Stimulated activated CD4-positive, alpha-beta T cell treated with anti-CD3 and anti-CD28 coated beads, Interleukin-4, amount 100 ng/mL, for 1 hour (primary cell): Measurements from ENCODE around the gene CD2AP.

ENCODE experiments used
- DNase-seq: peaks from one replicate; pipeline ENCODE4 v3.0.0-alpha.2; 2020

Gene CD2AP

GRCh38 chr6:47573109-47573508 lies 95.5 kb downstream of the CD2AP start:
- DNase-seq = no peak

GRCh38 chr6:47574789-47575188 lies 97.2 kb downstream of the CD2AP start:
- DNase-seq = no peak

- no peak for DNase-seq
Measured at GRCh38 chr6:47579040-47579439, 101.5 kb downstream of the CD2AP start.

- no peak for DNase-seq
Measured at GRCh38 chr6:47581591-47581990, 104.0 kb downstream of the CD2AP start.

GRCh38 chr6:47587493-47587892 lies 109.9 kb downstream of the CD2AP start:
- no peak for DNase-seq

GRCh38 chr6:47592131-47592840 lies 114.7 kb downstream of the CD2AP start:
- no peak for DNase-seq

GRCh38 chr6:47593979-47594378 lies 116.4 kb downstream of the CD2AP start:
- DNase-seq = no peak

- no peak for DNase-seq
Measured at GRCh38 chr6:47595785-47596184, 118.2 kb downstream of the CD2AP start.

GRCh38 chr6:47598367-47598766 lies 120.8 kb downstream of the CD2AP start:
- DNase-seq = no peak

- no peak for DNase-seq
Measured at GRCh38 chr6:47599512-47599911, 121.9 kb downstream of the CD2AP start.

GRCh38 chr6:47603227-47603626 lies 125.6 kb downstream of the CD2AP start:
- DNase-seq = no peak

GRCh38 chr6:47603995-47604394 lies 126.4 kb downstream of the CD2AP start:
- DNase-seq = no peak

GRCh38 chr6:47621838-47622449 lies 144.4 kb downstream of the CD2AP start:
- DNase-seq = no peak

GRCh38 chr6:47626782-47627181 lies 149.2 kb downstream of the CD2AP start:
- no peak for DNase-seq

GRCh38 chr6:47628448-47629272 lies 151.1 kb downstream of the CD2AP start:
- no peak for DNase-seq

- DNase-seq = no peak
Measured at GRCh38 chr6:47629954-47630353, 152.4 kb downstream of the CD2AP start.

GRCh38 chr6:47630587-47630986 lies 153.0 kb downstream of the CD2AP start:
- DNase-seq = no peak

GRCh38 chr6:47631269-47631772 lies 153.7 kb downstream of the CD2AP start:
- no peak for DNase-seq

- DNase-seq = no peak
Measured at GRCh38 chr6:47631797-47632196, 154.2 kb downstream of the CD2AP start.

- DNase-seq = no peak
Measured at GRCh38 chr6:47633141-47633540, 155.6 kb downstream of the CD2AP start.

GRCh38 chr6:47634210-47635047 lies 156.8 kb downstream of the CD2AP start:
- no peak for DNase-seq

- no peak for DNase-seq
Measured at GRCh38 chr6:47646689-47647088, 169.1 kb downstream of the CD2AP start.

- DNase-seq = no peak
Measured at GRCh38 chr6:47647188-47647587, 169.6 kb downstream of the CD2AP start.
